HG02852 (cell line): ENCODE results near the gene CELF5.
"Not testable (repeated sequence)": the region's sequence is repeated elsewhere in the genome, so short reads cannot be mapped to it uniquely, and the experiment has no call there.

ENCODE experiments used
- ATAC-seq: cut with Tn5 transposase; IDR thresholded peaks from one replicate; pipeline ENCODE4 v1.9.1; 2021; ENCODE audit warnings: mild to moderate bottlenecking, moderate library complexity; ENCODE audit not compliant: unreplicated experiment

The CELF5 gene

GRCh38 chr19:3189702-3190469 lies 34.6 kb upstream of the CELF5 start:
- ATAC-seq, result no peak

GRCh38 chr19:3190470-3190770 lies 34.0 kb upstream of the CELF5 start:
- no peak for ATAC-seq

GRCh38 chr19:3190921-3191805 lies 33.3 kb upstream of the CELF5 start:
- ATAC-seq, result no peak

DNA sequence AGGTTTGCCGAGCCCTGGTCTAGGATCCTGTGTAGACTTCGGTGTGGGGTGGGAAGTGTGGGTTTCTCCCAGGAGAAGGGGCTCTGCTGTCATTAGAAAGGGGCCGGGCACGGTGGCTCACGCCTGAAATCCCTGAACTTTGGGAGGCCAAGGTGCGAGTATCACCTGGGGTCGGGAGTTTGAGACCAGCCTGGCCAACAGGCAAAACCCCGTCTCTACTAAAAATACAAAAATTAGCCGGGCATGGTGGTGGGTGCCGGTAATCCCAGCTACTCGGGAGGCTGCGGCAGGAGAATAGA lies 32.7 kb upstream of the CELF5 start:
- not testable (repeated sequence) for ATAC-seq

- ATAC-seq, result no peak
These were observed 32.2 kb upstream of the CELF5 start for GRCh38 chr19:3192228-3192635.

GRCh38 chr19:3192684-3193083 lies 31.8 kb upstream of the CELF5 start:
- no peak for ATAC-seq

DNA sequence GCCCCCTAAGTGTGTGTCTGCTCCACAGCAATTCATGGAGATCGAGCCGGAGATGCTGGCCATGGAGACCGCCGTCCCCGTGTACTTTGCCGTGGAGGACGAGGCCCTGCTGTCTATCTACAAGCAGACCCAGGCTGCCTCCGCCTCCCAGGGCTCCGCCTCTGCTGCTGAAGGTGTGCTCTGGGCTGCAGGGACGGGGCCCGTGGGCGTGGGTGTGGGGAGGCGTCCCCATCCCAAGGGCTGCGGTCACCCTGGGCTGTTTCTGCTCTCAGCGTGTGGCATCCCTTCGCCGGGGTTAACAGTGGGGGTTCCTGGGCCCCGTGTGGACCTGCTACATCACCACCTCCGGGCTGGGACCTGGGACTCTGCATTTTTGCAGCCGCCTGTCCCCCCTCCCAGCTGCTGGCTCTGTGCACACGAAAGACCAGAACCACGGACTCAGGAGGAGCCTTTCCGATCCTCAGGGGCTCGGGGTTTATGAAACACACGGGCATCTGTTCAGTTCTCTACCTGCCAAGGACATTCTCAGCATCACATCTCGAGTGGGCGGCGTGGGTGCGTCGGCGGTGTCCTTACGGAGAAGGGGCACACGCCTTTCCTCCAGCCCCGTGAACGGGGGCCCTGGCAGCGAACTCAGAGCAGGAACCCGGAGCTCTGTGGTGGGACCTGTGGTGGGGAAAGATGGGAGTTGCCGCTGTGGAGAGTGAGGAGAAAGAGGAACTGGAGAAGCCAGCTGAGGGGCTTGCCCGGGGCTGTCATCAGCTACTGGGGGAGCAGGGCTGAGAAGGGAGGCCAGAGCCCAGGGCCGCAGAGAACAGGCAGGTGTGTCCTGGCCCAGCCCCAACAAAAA lies 31.0 kb upstream of the CELF5 start:
- no peak for ATAC-seq

DNA sequence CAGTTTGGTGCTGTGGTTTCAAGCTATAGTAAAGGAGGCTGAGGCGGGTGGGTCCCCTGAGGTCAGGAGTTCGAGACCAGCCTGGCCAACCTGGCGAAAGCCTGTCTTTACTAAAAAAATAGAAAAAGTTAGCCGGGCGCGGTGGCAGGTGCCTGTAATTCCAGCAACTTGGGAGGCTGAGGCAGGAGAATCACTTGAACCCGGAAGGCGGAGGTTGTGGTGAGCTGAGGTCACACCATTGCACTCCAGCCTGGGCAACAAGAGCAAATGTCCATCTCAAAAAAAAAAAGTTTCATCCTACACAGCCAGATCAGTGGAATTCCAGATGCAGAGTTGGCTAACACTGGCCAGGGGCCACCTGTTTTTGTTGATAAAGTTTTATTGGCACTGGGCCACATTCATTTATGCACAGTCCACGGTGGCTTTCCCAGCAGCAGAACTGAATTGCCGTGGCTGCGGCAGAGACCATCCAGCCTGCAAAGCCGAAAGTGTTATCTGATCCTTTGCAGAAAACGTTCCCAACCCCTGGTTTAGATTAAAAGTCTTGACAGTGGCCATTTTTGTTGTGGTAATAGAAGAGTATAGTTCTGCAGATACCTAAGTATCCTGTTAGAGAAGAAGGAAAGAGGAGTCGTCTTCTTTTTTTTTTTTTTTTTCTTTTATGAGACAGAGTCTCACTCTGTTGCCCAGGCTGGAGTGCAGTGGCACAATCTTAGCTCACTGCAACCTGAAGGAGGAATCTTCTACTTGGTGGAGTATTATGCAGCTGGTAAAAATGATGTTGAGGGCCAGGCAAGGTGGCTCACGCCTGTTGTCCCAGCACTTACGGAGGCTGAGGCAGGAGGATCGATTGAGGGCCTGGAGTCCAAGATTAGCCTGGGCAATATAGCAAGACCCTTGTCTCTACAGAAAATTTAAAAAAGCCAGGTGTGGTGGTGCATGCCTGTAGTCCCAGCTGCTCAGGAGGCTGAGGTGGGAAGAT lies 30.1 kb upstream of the CELF5 start:
- ATAC-seq, result no peak

GRCh38 chr19:3196064-3196932 lies 28.2 kb upstream of the CELF5 start:
- no peak for ATAC-seq

- ATAC-seq, result no peak
These were observed 27.6 kb upstream of the CELF5 start for GRCh38 chr19:3196933-3197205.

- no peak for ATAC-seq
These were observed 25.4 kb upstream of the CELF5 start for GRCh38 chr19:3198901-3199700.

- no peak for ATAC-seq
These were observed 23.3 kb upstream of the CELF5 start for GRCh38 chr19:3201072-3201700.

DNA sequence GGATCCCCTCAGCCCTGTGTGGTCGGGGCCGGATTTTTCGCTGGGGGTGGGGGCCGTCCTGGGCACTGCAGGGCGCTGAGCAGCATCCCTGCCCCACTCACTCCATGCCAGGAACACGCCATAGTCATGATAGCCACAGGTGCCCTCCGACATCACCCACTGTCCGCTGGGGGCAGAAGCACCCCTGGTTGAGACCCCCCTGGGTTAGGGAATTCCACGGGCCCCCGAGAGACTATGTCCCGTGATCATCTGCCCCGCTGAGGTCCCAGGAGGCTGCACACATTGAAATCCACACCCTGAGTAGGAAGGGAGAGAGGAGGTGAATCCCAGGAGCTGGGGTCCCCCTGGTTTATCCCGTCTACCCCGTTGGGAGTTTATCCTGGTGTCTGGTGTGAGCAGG lies 22.6 kb upstream of the CELF5 start:
- ATAC-seq, result no peak

DNA sequence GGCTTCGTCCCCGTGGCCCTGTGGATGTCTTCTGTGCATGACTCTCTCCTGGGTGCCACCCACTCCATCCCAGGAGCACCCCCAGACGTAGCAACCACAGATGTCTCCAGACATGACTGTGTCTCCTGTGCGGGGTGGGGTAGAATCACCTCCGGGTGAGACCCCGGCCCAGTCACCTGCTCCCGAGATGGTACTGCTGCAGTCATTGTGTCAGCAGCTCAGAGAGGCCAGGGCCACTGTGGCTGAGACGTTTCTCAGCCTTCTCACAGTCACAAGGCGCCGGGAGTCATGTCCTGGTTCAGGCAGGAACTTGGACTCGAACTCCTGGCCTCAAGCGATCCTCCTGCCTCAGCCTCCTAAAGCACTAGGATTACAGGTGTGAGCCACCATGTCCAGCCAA lies 22.1 kb upstream of the CELF5 start:
- ATAC-seq, result no peak

DNA sequence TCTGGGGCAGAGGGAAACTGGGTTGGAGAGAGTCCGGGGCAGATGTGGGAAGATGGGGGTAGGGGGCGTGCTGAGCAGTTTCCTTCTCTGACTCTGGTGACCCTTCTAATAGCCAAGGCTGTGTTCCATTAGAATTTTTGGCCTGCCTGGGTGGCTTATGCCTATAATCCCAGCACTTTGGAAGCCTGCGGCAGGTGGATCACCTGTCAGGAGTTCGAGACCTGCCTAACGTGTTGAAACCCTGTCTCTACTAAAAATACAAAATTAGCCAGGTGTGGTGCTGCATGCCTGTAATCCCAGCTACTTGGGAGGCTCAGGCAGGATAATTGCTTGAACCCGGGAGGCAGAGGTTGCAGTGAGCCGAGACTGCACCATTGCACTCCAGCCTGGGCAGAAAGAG lies 21.6 kb upstream of the CELF5 start:
- ATAC-seq, result not testable (repeated sequence)

GRCh38 chr19:3203805-3204645 lies 20.4 kb upstream of the CELF5 start:
- ATAC-seq, result no peak

DNA sequence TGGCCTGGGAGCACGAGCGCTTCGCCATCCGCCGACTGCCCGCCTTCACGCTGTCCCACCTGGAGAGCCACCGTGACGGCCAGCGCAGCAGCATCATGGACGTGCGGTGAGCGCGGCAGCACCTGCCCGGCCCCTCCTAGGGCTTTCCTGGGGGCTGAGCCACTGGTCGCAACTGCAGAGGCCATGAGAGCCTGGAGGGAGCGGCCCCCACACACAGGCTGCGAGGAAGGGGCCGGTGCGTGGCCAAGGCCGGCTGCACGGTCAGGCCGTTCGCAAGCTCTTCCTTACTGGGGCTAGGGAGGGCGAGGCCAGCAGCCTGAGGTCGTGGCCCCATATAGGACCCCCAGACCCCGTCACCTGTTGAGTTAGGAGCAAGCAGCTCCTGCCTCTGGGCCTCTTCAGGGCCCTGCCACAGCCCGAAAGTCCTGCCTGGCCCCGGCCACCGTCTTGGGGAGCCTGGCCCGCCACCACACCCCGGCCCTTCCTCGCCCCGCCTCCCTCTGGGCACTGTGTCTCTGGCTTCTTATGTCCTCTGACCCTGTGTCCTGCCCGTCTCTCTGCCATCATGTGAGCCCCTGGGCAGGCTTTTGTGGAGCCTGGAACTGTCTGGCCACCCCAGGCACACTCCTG lies 19.7 kb upstream of the CELF5 start:
- ATAC-seq, result no peak
